SH-SY5Y (cell line): Measurements from ENCODE around the gene DAB2IP.

Experiments
- GATA2 ChIP-seq: IDR thresholded peaks from 2 replicates; pipeline ENCODE4 v1.6.1; 2011; ENCODE audit warnings: mild to moderate bottlenecking, low read depth, low read length
- GATA3 ChIP-seq: IDR thresholded peaks from 2 replicates; pipeline ENCODE4 v1.6.1; 2011; ENCODE audit warnings: low read depth, mild to moderate bottlenecking, low read length, moderate library complexity

- TF ChIP-seq GATA3 (no peak), GATA2 (no peak)
Observed at GRCh38 chr9:121739971-121740370, 88.5 kb downstream of the DAB2IP start.
